ENCODE results near the gene TLR2.

The TLR2 gene, protein sequence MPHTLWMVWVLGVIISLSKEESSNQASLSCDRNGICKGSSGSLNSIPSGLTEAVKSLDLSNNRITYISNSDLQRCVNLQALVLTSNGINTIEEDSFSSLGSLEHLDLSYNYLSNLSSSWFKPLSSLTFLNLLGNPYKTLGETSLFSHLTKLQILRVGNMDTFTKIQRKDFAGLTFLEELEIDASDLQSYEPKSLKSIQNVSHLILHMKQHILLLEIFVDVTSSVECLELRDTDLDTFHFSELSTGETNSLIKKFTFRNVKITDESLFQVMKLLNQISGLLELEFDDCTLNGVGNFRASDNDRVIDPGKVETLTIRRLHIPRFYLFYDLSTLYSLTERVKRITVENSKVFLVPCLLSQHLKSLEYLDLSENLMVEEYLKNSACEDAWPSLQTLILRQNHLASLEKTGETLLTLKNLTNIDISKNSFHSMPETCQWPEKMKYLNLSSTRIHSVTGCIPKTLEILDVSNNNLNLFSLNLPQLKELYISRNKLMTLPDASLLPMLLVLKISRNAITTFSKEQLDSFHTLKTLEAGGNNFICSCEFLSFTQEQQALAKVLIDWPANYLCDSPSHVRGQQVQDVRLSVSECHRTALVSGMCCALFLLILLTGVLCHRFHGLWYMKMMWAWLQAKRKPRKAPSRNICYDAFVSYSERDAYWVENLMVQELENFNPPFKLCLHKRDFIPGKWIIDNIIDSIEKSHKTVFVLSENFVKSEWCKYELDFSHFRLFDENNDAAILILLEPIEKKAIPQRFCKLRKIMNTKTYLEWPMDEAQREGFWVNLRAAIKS

DNA sequence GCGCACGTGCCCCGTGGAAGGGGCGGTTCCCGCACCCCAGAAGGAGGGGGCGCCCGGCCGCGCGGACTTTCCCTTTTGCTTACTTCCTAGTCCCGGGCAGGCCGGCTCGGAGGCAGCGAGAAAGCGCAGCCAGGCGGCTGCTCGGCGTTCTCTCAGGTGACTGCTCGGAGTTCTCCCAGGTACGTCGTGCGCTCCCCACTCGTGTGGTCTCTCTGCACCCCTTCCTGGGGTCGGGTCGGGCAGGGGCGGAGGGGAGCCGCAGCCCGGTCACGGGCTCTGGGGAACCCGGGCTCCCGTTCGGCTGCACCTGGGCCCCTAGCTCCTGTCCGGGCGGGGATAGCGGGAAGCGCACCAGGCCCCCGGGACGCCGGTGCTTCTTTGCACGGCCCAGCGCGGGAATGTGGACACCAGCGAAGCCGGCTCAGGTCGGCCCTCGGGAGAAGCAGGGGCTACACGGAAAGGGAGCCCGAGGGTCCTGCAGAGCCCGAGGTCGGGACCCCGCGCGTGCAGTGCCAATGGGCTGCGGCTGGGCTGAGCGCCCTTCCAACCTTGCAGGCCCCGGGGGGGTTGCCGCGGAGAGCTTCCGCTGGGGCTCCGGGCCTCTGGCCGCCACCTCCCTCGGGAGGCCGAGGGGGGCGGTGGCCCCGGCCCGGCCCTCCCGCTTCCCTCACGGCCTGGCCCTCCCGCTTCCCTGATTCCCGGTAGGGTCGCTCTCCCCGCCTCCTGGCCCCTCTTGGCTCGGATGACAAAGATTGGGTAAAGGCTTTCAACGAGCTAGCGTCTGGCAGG is at the start of gene TLR2:
Gene TLR2 (plus strand): TSS at position 99 of the 789 bp plus-strand sequence. CDS start 18,628 bp downstream, outside the sequence.
- DNase-seq (ENCODE audit: low read depth) = peak; percentile 55

- DNase-seq (ENCODE audit: low read depth) = no peak
Observed at GRCh38 chr4:153634738-153635353, 49.2 kb upstream of the TLR2 start.

DNA sequence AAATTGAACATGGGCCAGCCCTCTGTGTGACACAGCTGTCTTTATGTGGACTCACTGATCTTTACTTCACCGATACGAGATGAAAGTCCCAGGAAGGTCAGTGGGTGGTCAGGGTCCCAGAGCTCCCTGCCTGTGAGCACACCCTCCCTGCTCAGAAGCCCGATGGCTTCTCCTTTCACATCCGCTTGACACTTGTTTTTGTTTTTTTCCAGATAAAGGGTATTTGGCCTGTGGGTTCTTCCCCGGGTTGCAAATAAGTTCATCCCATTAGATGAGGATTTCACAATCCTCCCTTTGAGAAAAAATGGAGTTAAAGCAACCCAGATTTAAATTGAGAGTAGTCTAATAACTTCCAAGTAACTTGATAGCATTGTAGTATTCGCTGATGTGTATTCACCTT is 48.2 kb upstream of the TLR2 start:
- DNase-seq (ENCODE audit: low read depth) = no peak

- no peak for DNase-seq (ENCODE audit: low read depth)
Observed at GRCh38 chr4:153637201-153637600, 46.9 kb upstream of the TLR2 start.

DNA sequence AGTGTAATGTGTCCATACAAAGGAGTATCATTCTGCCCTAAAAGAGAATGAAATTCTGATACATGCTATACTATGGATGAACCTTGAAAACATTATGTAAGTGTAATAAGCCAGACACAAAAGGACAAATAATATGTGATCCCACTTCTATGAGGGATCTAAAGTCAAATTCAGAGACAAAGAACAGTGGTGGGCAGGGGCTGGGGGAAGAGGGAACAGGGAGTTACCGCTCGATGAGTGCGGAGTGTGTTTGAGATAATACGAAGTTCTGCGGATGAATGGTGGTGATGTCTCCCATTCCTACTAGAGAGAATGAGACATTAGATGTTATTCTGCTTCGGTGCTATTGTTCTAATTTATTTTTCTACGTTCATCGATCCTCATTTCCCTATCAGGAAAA is 46.1 kb upstream of the TLR2 start:
- no peak for DNase-seq (ENCODE audit: low read depth)

DNA sequence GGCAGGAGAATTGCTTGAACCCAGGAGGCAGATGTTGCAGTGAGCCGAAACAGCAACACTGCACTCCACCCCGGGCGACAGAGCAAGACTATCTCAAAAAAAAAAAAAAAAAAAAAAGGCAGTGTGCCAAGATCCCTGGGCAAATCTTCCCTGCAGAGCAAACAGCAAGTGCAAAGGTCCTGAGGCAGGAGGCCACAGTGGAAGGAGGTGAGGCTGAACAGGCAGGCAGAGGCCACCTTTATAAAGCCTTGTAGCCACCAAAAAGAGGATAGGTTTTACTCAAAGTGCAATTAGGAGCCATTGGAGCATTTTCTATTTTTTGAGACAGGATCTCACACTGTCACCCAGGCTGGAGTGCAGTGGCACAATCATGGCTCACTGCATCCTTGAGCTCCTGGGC is 45.1 kb upstream of the TLR2 start:
- DNase-seq (ENCODE audit: low read depth) = no peak

GRCh38 chr4:153639833-153640802 is 44.0 kb upstream of the TLR2 start:
- no peak for DNase-seq (ENCODE audit: low read depth)

- no peak for DNase-seq (ENCODE audit: low read depth)
Observed at GRCh38 chr4:153641532-153641931, 42.5 kb upstream of the TLR2 start.

- DNase-seq (ENCODE audit: low read depth) = no peak
Observed at GRCh38 chr4:153643406-153644383, 40.4 kb upstream of the TLR2 start.

GRCh38 chr4:153645183-153645582 is 38.9 kb upstream of the TLR2 start:
- no peak for DNase-seq (ENCODE audit: low read depth)

- no peak for DNase-seq (ENCODE audit: low read depth)
Observed at GRCh38 chr4:153646261-153646660, 37.8 kb upstream of the TLR2 start.

DNA sequence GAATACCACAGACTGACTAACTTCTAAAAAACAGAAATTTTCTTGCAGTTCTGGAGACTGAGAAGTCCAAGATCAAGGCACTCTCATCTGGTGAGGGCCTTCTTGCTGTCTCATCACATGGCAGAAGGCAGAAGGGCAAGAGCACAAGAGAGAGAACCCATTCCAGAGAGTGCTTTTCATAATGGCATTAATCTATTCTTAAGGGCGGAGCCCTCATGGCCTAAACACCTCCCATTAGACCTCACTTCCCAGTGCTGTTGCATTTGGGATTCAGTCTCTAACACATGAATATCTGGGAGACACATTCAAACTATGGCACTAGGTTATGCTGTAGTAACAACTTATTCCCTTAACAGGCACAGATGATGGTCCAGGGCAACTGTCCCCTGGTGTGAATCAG is 37.1 kb upstream of the TLR2 start:
- no peak for DNase-seq (ENCODE audit: low read depth)

- DNase-seq (ENCODE audit: low read depth) = no peak
Observed at GRCh38 chr4:153647975-153648374, 36.1 kb upstream of the TLR2 start.

DNA sequence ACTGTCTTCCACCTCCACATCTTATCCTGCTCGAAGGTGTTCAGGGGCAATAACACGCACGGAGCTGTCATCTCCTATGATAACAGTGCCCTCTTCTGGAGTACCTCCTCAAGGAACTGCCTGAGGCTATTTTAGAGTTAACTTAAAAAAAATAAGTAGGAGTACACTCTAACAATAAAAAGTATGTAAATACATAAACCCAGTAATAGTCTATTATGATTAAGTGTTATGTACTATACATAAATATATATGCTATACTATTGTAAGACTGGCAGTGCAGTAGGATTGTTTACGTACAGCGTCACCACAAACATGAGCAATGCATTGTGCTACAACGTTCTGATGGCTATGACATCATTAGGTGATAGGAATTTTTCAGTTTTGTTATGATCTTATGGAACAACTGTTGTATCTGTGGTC is 34.5 kb upstream of the TLR2 start:
- no peak for DNase-seq (ENCODE audit: low read depth)

- no peak for DNase-seq (ENCODE audit: low read depth)
Observed at GRCh38 chr4:153651116-153651515, 33.0 kb upstream of the TLR2 start.

DNA sequence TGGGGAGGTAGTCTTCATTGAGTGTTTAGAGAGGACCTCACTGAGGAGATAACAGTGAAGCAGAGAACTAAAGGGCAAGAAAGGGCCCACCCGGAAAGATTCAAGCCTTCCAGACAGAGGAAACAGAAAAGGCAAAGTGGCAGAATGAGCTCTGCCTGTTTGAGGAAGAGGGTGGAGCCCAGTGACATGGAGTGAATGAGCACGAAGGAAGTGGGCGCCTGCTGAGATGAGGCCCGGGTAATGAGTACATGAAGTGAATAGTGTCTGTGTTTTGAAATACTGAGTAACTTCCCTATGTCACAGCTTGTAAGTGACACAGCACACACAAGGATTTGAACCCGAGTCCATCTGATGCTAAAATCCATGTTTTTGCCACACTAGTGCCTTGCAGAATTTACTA is 32.5 kb upstream of the TLR2 start:
- peak; percentile 48 for DNase-seq (ENCODE audit: low read depth)

DNA sequence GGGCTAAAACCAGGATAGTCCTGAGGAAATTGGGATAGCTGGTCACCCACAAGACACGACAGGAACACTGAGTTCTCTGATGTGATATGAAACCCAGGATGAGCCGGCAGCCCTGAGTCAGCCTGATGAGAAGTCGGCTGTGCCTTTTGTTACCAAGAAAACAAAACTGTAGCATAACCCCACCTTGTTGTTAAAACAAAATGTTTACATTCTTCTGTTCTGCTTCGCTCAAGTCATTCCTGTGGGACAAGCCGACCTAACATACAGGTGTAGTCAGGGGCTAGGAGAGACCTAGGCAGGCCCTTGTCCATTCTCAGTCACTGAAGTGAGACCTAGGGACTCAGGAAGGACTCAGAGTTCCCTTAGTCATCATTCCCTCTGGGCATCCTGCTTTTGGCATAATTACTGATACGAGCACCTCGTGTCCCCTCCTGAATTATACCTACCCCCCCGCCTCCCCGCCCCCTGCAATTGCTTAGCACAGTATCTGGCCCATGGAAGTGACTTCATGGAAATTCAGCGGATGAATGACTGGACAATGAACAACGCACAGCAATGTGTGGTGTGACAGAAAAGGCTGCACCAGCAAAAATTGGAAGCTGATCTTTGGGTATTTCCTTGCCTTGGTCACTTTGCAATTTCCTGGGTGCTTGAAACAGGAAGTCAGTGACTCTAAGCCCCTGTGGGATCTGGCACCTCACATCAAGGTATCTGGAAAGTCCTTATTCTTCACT is 31.9 kb upstream of the TLR2 start:
- DNase-seq (ENCODE audit: low read depth) = no peak

- DNase-seq (ENCODE audit: low read depth) = no peak
Observed at GRCh38 chr4:153655002-153655541, 29.0 kb upstream of the TLR2 start.

- DNase-seq (ENCODE audit: low read depth) = no peak
Observed at GRCh38 chr4:153655928-153656327, 28.2 kb upstream of the TLR2 start.
